NCI-H2107 (cell line): ENCODE results near the gene MTSS2.

Experiments
- DNase-seq: peaks from one replicate; lab custom pipeline; 2025; lab: John Stamatoyannopoulos, UW

Gene MTSS2

GRCh38 chr16:70700101-70701020 is 14.5 kb upstream of the MTSS2 start:
- DNase-seq = peak; percentile 28

GRCh38 chr16:70699696-70700095 is 13.8 kb upstream of the MTSS2 start:
- no peak for DNase-seq

GRCh38 chr16:70698901-70699300 is 13.0 kb upstream of the MTSS2 start:
- no peak for DNase-seq

- DNase-seq = no peak
These were observed 11.8 kb upstream of the MTSS2 start for GRCh38 chr16:70697594-70698170.

GRCh38 chr16:70696952-70697593 is 11.2 kb upstream of the MTSS2 start:
- no peak for DNase-seq

GRCh38 chr16:70696355-70696754 is 10.5 kb upstream of the MTSS2 start:
- DNase-seq = no peak

- DNase-seq = peak; percentile 84
These were observed 9.6 kb upstream of the MTSS2 start for GRCh38 chr16:70695331-70696070.

- no peak for DNase-seq
These were observed 9.0 kb upstream of the MTSS2 start for GRCh38 chr16:70694868-70695218.

- no peak for DNase-seq
These were observed 8.4 kb upstream of the MTSS2 start for GRCh38 chr16:70694088-70694867.

- DNase-seq = peak; percentile 32
These were observed 7.2 kb upstream of the MTSS2 start for GRCh38 chr16:70692873-70693671.

- no peak for DNase-seq
These were observed 6.4 kb upstream of the MTSS2 start for GRCh38 chr16:70692130-70692872.

GRCh38 chr16:70691223-70692129 is 5.6 kb upstream of the MTSS2 start:
- DNase-seq = no peak

GRCh38 chr16:70689970-70690891 is 4.4 kb upstream of the MTSS2 start:
- DNase-seq = no peak

GRCh38 chr16:70689035-70689969 is 3.4 kb upstream of the MTSS2 start:
- no peak for DNase-seq

- DNase-seq = no peak
These were observed 2.4 kb upstream of the MTSS2 start for GRCh38 chr16:70688246-70688742.

- no peak for DNase-seq
These were observed 1.9 kb upstream of the MTSS2 start for GRCh38 chr16:70687671-70688245.
